OCI-LY7 (cell line): ENCODE data around the gene PLD1.

Experiments used
- EZH2phosphoT487 ChIP-seq: fragments of 200-600 bp; sonication (generic); IDR thresholded peaks from 2 replicates; pipeline ENCODE4 v1.6.1; 2018; ENCODE audit warnings: low read depth, borderline replicate concordance, mild to moderate bottlenecking, mixed run types, antibody characterized with exemption, low read length, moderate library complexity, mixed read lengths
- TF ChIP-seq, protein P1 (sequence below): fragments of 200-600 bp; sonication (generic); conservative IDR thresholded peaks from 2 replicates; pipeline ENCODE4 v1.5.1; 2014; ENCODE audit warnings: mild to moderate bottlenecking, antibody characterized with exemption, low read length, moderate library complexity, mixed read lengths

- TF ChIP-seq, protein P1, sequence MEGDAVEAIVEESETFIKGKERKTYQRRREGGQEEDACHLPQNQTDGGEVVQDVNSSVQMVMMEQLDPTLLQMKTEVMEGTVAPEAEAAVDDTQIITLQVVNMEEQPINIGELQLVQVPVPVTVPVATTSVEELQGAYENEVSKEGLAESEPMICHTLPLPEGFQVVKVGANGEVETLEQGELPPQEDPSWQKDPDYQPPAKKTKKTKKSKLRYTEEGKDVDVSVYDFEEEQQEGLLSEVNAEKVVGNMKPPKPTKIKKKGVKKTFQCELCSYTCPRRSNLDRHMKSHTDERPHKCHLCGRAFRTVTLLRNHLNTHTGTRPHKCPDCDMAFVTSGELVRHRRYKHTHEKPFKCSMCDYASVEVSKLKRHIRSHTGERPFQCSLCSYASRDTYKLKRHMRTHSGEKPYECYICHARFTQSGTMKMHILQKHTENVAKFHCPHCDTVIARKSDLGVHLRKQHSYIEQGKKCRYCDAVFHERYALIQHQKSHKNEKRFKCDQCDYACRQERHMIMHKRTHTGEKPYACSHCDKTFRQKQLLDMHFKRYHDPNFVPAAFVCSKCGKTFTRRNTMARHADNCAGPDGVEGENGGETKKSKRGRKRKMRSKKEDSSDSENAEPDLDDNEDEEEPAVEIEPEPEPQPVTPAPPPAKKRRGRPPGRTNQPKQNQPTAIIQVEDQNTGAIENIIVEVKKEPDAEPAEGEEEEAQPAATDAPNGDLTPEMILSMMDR: no peak
- TF ChIP-seq EZH2phosphoT487: no peak
Observed at GRCh38 chr3:171748064-171748924, 62.0 kb downstream of the PLD1 start.
